Activated T-cell treated with anti-CD3 and anti-CD28 coated beads, Interleukin-2, amount 50 U/mL, for 48 hours (primary cell): ENCODE measurements around the gene OR51L1.
"Not testable (repeated sequence)": the region's sequence is repeated elsewhere in the genome, so short reads cannot be mapped to it uniquely, and the experiment has no call there.

Experiments used
- DNase-seq, 2 experiments: peaks; one replicate each; pipeline ENCODE4 v3.0.0-alpha.2; 2020

Gene OR51L1

GRCh38 chr11:4994551-4994950 is at the start of gene OR51L1:
TSS of gene OR51L1 (plus strand) at chr11:4994851. CDS start at chr11:4998983, 4,132 bp downstream.
- DNase-seq: no peak

- DNase-seq: no peak
Measured at GRCh38 chr11:4947505-4947904, 47.1 kb upstream of the OR51L1 start, which contains the start of gene OR51A4. TSS of gene OR51A4 (minus strand) at chr11:4947605. CDS start at chr11:4947100, 505 bp downstream.

GRCh38 chr11:4955613-4956012 is 39.0 kb upstream of the OR51L1 start, which contains the start of gene OR51A2:
TSS of gene OR51A2 (minus strand) at chr11:4955713. CDS start at chr11:4955713, 0 bp downstream.
- DNase-seq: not testable (repeated sequence)

GRCh38 chr11:4957396-4957795 is 37.3 kb upstream of the OR51L1 start:
- DNase-seq: no peak

GRCh38 chr11:4960877-4961276 is 33.8 kb upstream of the OR51L1 start:
- no peak for DNase-seq

GRCh38 chr11:4962816-4963215 is 31.8 kb upstream of the OR51L1 start:
- no peak for DNase-seq

- DNase-seq: no peak
Measured at GRCh38 chr11:4975436-4975835, 19.2 kb upstream of the OR51L1 start.

GRCh38 chr11:4979036-4979435 is 15.6 kb upstream of the OR51L1 start:
- DNase-seq: no peak

- no peak for DNase-seq
Measured at GRCh38 chr11:4982678-4983077, 12.0 kb upstream of the OR51L1 start.

- no peak for DNase-seq
Measured at GRCh38 chr11:4983841-4984240, 10.8 kb upstream of the OR51L1 start.

GRCh38 chr11:4991060-4991459 is 3.6 kb upstream of the OR51L1 start:
- DNase-seq: no peak

- peak; percentile 38 to 39 for DNase-seq
Measured at GRCh38 chr11:5004424-5005274, 10.0 kb downstream of the OR51L1 start.

GRCh38 chr11:5007561-5007960 is 12.9 kb downstream of the OR51L1 start:
- no peak for DNase-seq

- DNase-seq: no peak
Measured at GRCh38 chr11:5011254-5011653, 16.6 kb downstream of the OR51L1 start.

GRCh38 chr11:5013012-5013411 is 18.4 kb downstream of the OR51L1 start:
- DNase-seq: no peak

GRCh38 chr11:5021996-5022395 is 27.3 kb downstream of the OR51L1 start:
- no peak for DNase-seq

GRCh38 chr11:5036669-5037068 is 42.0 kb downstream of the OR51L1 start:
- no peak for DNase-seq

- DNase-seq: no peak
Measured at GRCh38 chr11:5037926-5038325, 43.3 kb downstream of the OR51L1 start.

- no peak for DNase-seq
Measured at GRCh38 chr11:5038341-5038740, 43.7 kb downstream of the OR51L1 start.

GRCh38 chr11:5040876-5041275 is 46.2 kb downstream of the OR51L1 start:
- DNase-seq: no peak

GRCh38 chr11:5042091-5042490 is 47.4 kb downstream of the OR51L1 start:
- DNase-seq: no peak

- DNase-seq: no peak
Measured at GRCh38 chr11:5043380-5043779, 48.7 kb downstream of the OR51L1 start.

GRCh38 chr11:5046226-5046625 is 51.6 kb downstream of the OR51L1 start, which contains the start of gene OR52J3:
TSS of gene OR52J3 (plus strand) at chr11:5046526. CDS start at chr11:5046526, 0 bp downstream.
- no peak for DNase-seq

- DNase-seq: no peak
Measured at GRCh38 chr11:5046754-5047330, 52.2 kb downstream of the OR51L1 start.
